ENCODE data around the gene NAA10.

- TF ChIP-seq, protein P1, sequence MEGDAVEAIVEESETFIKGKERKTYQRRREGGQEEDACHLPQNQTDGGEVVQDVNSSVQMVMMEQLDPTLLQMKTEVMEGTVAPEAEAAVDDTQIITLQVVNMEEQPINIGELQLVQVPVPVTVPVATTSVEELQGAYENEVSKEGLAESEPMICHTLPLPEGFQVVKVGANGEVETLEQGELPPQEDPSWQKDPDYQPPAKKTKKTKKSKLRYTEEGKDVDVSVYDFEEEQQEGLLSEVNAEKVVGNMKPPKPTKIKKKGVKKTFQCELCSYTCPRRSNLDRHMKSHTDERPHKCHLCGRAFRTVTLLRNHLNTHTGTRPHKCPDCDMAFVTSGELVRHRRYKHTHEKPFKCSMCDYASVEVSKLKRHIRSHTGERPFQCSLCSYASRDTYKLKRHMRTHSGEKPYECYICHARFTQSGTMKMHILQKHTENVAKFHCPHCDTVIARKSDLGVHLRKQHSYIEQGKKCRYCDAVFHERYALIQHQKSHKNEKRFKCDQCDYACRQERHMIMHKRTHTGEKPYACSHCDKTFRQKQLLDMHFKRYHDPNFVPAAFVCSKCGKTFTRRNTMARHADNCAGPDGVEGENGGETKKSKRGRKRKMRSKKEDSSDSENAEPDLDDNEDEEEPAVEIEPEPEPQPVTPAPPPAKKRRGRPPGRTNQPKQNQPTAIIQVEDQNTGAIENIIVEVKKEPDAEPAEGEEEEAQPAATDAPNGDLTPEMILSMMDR (IDR thresholded peaks at IDR 0.05; ENCODE audit: poor library complexity): no peak
- no peak for TF ChIP-seq EZH2 (IDR thresholded peaks at IDR 0.05; ENCODE audit: borderline replicate concordance)
- no peak for TF ChIP-seq EZH2phosphoT487 (IDR thresholded peaks at IDR 0.05; ENCODE audit: low read depth, severe bottlenecking, unreplicated experiment)
These were observed 48.5 kb upstream of the NAA10 start for GRCh38 chrX:153983321-153983801.

Measured in hepatocyte (in vitro differentiated cells).